Stimulated activated CD4-positive, alpha-beta T cell treated with anti-CD3 and anti-CD28 coated beads, Interleukin-4, amount 100 ng/mL, for 4 hours (primary cell): Measurements from ENCODE around the gene SSX2.
"Not testable (repeated sequence)": the region's sequence is repeated elsewhere in the genome, so short reads cannot be mapped to it uniquely, and the experiment has no call there.

Source experiments
- DNase-seq, 2 experiments: peaks; one replicate each; pipeline ENCODE4 v3.0.0-alpha.2; 2020

SSX2 gene

GRCh38 chrX:52707078-52707477 lies at the start of gene SSX2:
Gene SSX2, minus strand, starts transcription at chrX:52707178. Its CDS starts 1,429 bp downstream, at chrX:52705749.
- DNase-seq: not testable (repeated sequence)

DNA sequence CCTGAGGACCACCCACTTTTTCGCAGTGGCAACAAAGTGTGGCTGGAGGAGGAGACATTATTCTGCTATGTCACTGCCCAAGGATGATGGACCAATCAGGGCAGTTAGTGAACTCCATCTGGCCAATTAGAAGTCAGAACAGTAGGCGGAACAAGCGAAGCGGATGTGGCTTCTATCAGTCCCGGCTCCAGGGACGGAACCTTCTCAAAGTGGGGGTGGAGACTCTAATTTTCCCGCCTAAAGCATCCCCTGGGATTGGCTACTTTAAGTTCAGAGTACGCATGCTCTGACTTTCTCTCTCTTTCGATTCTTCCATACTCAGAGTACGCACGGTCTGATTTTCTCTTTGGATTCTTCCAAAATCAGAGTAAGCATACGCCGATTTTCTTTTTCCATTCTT lies 44.0 kb upstream of the SSX2 start, which contains the start of gene SSX2B:
Gene SSX2B, plus strand, starts transcription at position 301 of the 400 bp plus-strand sequence. CDS start 1,429 bp downstream, outside the sequence.
- DNase-seq: not testable (repeated sequence)

DNA sequence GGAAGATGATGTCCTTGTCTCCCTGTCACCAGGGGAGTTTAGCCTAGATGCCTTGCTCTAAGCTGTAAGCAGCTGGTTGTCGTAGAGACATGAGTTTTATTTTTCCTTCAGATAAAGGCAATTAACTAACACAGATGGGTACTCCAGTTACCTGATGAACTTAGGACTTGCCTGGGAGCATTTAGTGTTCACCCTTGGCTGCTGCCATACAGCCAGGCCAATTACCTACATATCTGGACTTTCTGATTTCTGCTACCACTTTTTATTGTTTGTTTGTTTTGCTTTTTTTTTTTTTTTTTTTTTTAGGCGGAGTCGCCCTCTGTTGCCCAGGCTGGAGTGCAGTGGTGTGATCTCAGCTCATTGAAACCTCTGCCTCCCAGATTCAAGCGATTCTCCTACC lies 14.9 kb downstream of the SSX2 start:
- DNase-seq: not testable (repeated sequence)

DNA sequence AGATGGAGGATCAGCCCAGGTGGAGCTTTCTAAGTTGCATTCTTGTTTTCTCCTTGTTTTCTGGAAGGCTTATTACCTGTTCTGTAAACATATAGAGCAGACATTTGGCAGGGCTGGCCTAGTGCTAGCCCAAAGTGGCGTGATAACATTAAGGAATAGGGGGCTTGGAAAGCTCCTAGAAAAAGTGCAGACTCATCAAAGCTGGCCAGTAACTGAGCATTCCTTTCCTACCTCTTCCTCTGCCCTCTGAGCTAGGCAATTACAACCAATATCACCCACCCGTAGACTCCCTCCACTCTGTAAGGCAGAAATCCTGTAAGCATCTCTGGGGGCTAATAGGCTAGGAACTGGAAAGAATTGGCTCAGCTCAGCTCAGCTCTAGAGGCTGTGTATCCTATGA lies 44.8 kb downstream of the SSX2 start:
- DNase-seq: not testable (repeated sequence)

- DNase-seq: not testable (repeated sequence)
Observed at GRCh38 chrX:52655475-52655874, 51.5 kb downstream of the SSX2 start.

GRCh38 chrX:52654800-52655199 lies 52.2 kb downstream of the SSX2 start, which contains the start of gene SSX7:
Gene SSX7, minus strand, starts transcription at chrX:52654900. Its CDS starts 1,428 bp downstream, at chrX:52653472.
- not testable (repeated sequence) for DNase-seq

- not testable (repeated sequence) for DNase-seq
Observed at GRCh38 chrX:52650676-52651075, 56.3 kb downstream of the SSX2 start.

DNA sequence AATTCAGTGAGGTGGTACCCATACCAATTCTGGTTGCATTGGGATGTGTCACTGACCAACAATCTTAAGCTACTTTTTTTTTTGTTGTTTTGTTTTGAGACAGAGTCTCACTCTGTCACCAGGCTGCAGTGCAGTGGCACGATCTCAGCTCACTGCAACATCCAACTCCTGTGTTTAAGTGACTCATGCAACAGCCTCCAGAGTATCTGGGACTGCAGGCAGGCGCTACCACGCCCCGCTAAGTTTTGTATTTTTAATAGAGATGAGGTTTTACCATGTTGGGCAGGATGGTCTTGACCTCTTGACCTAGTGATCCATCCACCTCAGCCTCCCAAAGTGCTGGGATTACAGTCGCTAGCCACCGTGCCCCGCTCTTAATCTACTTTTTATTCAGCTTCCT lies 58.0 kb downstream of the SSX2 start:
- DNase-seq: not testable (repeated sequence)
